Measurements from ENCODE around the gene LNP1. TPM values are rescaled to one million over a fixed set of nuclear protein-coding genes. Genes with fewer than 3 reads are reported as not detected.

Gene LNP1
- total and polyA plus RNA-seq, 2 of the 8 experiments (the other 6 are each of a cell fraction or from before 2014, with no cell fraction given) = 6.6 to 8.7 TPM

- TF ChIP-seq CHD7 (IDR thresholded peaks at IDR 0.05; ENCODE audit: insufficient replicate concordance, low read length) (no peak), CBX8 (IDR thresholded peaks at IDR 0.05; ENCODE audit: borderline replicate concordance, low read depth, low read length) (no peak), HDAC6 (IDR thresholded peaks at IDR 0.05; ENCODE audit: low read depth, low read length) (no peak), NANOG (IDR thresholded peaks at IDR 0.05; ENCODE audit: insufficient read depth, low read depth, low read length, poor library complexity, severe bottlenecking) (no peak), POLR2A (IDR thresholded peaks at IDR 0.05; ENCODE audit: control extremely low read depth in 1 of 2, low read depth in 2 of 2, low read length in 2 of 2) (no peak), SIRT6 (IDR thresholded peaks at IDR 0.05; ENCODE audit: low read length) (no peak)
These were observed 98.3 kb downstream of the LNP1 start (continued) for GRCh38 chr3:100499651-100500050.
